ENCODE measurements around the gene LY9.

DNA sequence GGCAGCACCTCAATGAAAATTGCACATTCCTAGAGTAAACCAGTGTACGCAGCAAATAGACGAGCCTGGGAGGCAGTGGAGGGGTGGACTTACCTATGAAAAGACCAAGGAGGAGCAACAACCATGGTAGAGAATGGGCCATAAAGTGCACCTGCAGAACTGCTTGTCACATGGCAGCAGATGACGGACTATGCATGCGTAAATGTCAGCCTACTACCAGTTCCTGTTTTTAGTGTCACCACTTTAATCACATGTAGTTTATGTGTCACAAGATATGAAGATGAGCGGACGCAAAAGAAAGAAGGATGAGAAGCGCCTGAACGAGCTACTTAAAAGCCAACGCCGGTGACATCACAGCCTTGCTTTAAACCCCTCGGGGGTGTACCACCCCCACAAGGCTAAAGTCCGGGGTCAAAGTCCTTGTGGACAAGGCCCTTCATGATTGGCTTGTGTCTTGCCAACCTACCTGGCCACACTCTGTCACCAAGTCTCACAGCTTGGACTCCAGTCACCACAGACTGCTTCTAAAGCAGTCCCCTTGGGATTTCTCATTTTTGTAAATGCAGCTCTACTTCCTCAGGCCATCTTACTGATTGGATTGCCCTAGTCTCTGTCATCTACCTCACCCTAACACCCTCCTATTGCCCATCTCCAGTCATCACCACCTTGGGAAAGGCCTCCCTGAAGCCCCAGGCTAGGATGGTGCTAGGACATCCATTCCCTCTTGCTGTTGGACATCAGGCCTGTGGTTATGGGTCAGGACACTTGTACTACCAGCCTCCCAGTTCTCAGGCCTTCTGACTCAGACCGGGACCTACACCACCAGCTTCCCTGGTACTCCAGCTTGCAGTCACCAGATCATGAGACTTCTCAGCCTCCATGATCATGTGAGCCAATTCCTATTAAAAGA is 6.0 kb upstream of the LY9 start:
- TF ChIP-seq, protein P1, sequence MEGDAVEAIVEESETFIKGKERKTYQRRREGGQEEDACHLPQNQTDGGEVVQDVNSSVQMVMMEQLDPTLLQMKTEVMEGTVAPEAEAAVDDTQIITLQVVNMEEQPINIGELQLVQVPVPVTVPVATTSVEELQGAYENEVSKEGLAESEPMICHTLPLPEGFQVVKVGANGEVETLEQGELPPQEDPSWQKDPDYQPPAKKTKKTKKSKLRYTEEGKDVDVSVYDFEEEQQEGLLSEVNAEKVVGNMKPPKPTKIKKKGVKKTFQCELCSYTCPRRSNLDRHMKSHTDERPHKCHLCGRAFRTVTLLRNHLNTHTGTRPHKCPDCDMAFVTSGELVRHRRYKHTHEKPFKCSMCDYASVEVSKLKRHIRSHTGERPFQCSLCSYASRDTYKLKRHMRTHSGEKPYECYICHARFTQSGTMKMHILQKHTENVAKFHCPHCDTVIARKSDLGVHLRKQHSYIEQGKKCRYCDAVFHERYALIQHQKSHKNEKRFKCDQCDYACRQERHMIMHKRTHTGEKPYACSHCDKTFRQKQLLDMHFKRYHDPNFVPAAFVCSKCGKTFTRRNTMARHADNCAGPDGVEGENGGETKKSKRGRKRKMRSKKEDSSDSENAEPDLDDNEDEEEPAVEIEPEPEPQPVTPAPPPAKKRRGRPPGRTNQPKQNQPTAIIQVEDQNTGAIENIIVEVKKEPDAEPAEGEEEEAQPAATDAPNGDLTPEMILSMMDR (IDR thresholded peaks at IDR 0.05) = no peak
- no peak for TF ChIP-seq POLR2A (IDR thresholded peaks at IDR 0.05)
